Stimulated activated naive CD8-positive, alpha-beta T cell treated with anti-CD3 and anti-CD28 coated beads, Interleukin-15, amount 100 ng/mL, for 72 hours (primary cell): ENCODE results near the gene DRD1.
"Not testable (repeated sequence)": the region's sequence is repeated elsewhere in the genome, so short reads cannot be mapped to it uniquely, and the experiment has no call there.

Experiments
- ATAC-seq: fragments of 150-1000 bp; cut with Tn5 transposase; 2 replicates; pipeline ENCODE4 v1.10.0; 2021; ENCODE audit warnings: mild to moderate bottlenecking, moderate library complexity
- DNase-seq, 2 donors: peaks; one replicate each; pipeline ENCODE4 v3.0.0; 2021 to 2022
- H3K27ac Mint-ChIP-seq, 2 donors: one replicate each; pipeline ENCODE4 v1.8.0; 2022; ENCODE audit warnings: mild to moderate bottlenecking in 2 of 2, mixed read lengths in 2 of 2, moderate library complexity in 2 of 2
- H3K27me3 Mint-ChIP-seq: one replicate; pipeline ENCODE4 v1.8.0; 2022; ENCODE audit warnings: mixed read lengths
- H3K4me1 Mint-ChIP-seq: one replicate; pipeline ENCODE4 v1.8.0; 2022; ENCODE audit warnings: mild to moderate bottlenecking, mixed read lengths
- H3K4me3 Mint-ChIP-seq, 2 donors: one replicate each; pipeline ENCODE4 v1.8.0; 2022; ENCODE audit warnings: mild to moderate bottlenecking in 2 of 2, mixed read lengths in 2 of 2, moderate library complexity in 1 of 2
- H3K9me3 Mint-ChIP-seq, 2 donors: one replicate each; pipeline ENCODE4 v1.8.0; 2022; ENCODE audit warnings: mixed read lengths in 2 of 2

The DRD1 gene

DNA sequence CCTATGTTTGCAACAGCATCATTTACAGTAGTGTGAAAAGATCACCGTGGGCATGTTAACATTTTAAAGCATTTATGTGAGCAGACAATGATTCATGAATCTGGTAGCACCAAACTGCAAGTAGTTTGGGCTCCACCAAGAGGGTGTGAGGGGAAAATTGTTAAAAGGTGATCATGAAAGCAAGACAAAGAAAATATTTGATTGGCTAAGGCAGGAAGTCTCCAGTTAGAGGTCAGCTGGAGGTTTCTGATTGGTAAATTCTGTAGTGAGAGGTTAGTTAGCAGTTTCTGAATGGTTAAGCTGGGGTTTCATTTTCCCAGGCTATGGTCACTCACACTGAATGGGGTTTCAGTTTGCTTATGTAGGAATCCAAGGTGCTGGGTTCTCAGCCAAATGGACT lies 13.5 kb upstream of the DRD1 start:
- peak; percentile 96 for ATAC-seq
- H3K27me3 Mint-ChIP-seq = peaks cover 41% of the 10 kb centered on the region
- H3K27ac Mint-ChIP-seq = no peak overlapping the region

DNA sequence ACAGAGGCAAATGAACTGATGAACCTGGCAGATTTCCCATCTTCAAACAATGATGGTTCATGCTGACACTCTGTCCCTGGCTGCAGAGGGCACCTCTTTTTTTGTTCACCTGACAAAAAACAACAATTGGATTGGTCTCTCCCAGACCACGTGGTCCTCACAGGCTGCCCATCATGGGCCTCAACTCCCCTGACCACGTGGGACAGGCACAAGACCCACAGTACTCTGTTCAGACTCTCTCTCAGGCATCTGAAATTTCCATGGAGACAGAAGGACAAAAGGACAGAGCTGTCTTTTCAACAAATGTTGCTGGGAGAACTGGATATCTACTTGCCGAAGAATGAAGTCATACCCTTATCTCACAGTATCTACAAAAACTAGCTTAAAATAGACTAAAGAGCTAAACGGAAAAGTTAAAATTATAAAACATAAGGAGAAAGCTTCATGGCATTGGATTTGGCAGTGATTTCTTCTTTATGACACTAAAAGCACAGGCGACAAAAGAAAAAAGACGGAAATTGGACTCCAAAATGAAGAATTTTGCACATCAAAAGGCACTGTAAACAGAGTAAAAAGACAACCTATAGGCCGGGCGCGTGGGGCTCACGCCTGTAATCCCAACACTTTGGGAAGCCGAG lies 12.2 kb upstream of the DRD1 start:
- H3K4me3 Mint-ChIP-seq = no peak overlapping the region
- H3K9me3 Mint-ChIP-seq = no peaks in the 10 kb centered on the region
- no peak overlapping the region for H3K27ac Mint-ChIP-seq
- DNase-seq = no peak
- peaks cover 48% of the 10 kb centered on the region for H3K27me3 Mint-ChIP-seq
- H3K4me1 Mint-ChIP-seq = peaks cover 9% of the 10 kb centered on the region
- no peak for ATAC-seq

More for the DNA sequence above, 13.5 kb upstream of the DRD1 start:
- H3K4me3 Mint-ChIP-seq = no peak overlapping the region
- H3K9me3 Mint-ChIP-seq = no peaks in the 10 kb centered on the region
- peaks cover 9% of the 10 kb centered on the region for H3K4me1 Mint-ChIP-seq
- peak; percentile 4 to 45 for DNase-seq

DNA sequence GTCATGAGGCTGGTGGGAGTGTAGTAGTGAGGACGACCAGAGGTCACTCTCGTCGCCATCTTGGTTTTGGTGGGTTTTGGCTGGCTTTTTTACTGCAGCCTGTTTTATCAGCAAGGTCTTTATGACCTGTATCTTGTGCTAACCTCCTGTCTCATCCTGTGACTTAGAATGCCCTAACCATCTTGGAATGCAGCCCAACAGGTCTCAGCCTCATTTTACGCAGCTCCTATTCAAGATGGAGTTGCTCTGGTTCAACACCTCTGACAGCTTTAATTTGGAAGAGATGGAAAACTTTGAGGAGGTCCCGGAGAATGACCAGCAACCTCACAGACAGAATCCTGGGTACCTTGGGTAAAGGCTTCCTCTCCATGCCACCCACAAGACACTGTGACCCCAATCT lies 10.4 kb upstream of the DRD1 start:
- H3K4me3 Mint-ChIP-seq, H3K4me1 Mint-ChIP-seq, H3K27ac Mint-ChIP-seq, ATAC-seq, H3K9me3 Mint-ChIP-seq, DNase-seq: not testable (repeated sequence)
- peaks cover 65% of the 10 kb centered on the region for H3K27me3 Mint-ChIP-seq

DNA sequence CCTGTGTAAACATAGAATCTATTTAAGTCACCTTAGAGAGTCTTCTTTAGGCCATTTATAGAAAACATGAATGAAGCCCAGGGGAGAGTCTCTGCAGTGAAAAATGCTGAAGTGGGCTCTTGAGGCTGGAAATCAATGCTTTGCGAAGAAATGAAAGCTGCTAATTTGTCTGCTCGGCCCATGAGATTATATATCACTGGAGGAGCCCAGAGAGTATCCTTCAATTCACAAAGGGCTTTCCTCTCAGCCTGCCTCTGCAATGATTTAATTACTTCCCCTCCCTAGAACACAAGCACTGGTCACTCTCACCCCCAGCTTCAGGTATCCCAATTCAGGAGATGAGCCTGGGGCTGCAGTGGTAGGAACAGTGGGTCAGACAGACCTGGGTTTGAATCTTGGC lies 8.2 kb upstream of the DRD1 start:
- no peak overlapping the region for H3K27ac Mint-ChIP-seq
- no peak overlapping the region for H3K4me3 Mint-ChIP-seq
- H3K27me3 Mint-ChIP-seq = peaks cover 71% of the 10 kb centered on the region
- peaks cover 4% of the 10 kb centered on the region for H3K4me1 Mint-ChIP-seq
- no peak for ATAC-seq
- no peaks in the 10 kb centered on the region for H3K9me3 Mint-ChIP-seq
- no peak for DNase-seq

DNA sequence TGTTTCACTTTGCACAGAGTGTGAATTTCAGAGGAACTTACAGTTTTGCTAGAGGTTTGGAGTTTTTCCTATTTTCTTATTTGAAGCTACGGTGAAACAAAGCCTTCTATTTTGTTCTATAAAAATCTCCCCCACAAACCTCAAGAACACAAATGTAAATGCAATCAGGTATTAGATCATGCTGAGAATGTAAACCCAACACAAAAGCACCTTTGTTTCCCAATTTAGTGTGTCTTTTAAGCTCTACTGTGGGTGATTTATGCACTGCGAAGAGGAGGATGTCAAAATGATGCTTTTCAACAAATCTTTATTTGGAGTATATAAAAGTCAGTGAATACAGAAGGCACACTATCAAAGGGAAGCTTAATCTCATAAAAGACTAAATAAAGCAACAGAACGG lies 4.3 kb upstream of the DRD1 start:
- peaks cover 81% of the 10 kb centered on the region for H3K27me3 Mint-ChIP-seq
- ATAC-seq (no peak), DNase-seq (no peak)
- H3K4me3 Mint-ChIP-seq = no peak overlapping the region
- no peak overlapping the region for H3K27ac Mint-ChIP-seq
- peaks cover 18% of the 10 kb centered on the region for H3K4me1 Mint-ChIP-seq
- H3K9me3 Mint-ChIP-seq = no peaks in the 10 kb centered on the region

DNA sequence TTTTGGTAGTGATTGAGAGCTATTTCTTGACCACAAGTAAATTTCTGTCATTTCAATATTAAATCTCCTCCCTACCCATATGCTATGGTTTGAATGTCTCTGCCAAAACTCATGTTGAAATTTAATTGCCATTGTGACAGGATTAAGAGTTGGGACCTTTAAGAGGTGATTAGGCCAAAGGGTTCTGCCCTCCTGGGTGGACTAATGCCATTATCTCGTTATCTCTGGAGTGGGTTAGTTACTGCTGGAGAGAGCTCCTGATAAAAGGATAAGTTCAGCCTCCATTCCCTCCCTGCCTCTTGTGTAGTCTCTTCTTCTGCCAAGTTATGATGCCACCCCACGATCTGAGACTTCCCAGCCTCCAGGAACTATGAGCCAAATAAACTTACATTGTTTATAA lies 3.6 kb upstream of the DRD1 start:
- DNase-seq (no peak), ATAC-seq (no peak)
- Mint-ChIP-seq H3K9me3 (no peaks in the 10 kb centered on the region), H3K27ac (no peak overlapping the region), H3K27me3 (peaks cover 81% of the 10 kb centered on the region), H3K4me3 (no peak overlapping the region), H3K4me1 (peaks cover 19% of the 10 kb centered on the region)

DNA sequence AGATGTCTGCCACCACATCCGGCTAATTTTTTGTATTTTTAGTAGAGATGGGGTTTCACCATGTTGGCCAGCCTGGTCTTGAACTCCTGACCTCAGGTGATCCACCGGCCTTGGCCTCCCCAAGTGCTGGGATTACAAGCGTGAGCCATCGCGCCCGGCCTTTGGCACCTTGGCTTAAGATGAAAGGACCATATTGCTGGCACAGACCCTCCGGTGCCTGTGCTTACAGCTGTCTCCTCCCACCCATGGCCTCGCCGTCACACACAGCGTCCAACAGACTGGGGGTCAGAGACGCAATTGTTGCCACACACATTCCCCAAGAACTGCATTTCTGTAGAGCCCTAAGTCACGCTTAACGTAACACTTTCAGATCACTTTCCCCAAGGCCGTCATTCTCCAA lies 2.4 kb upstream of the DRD1 start:
- not testable (repeated sequence) for H3K9me3 Mint-ChIP-seq, ATAC-seq, DNase-seq, H3K4me3 Mint-ChIP-seq, H3K27ac Mint-ChIP-seq
- peaks cover 19% of the 10 kb centered on the region for H3K4me1 Mint-ChIP-seq
- H3K27me3 Mint-ChIP-seq = peaks cover 87% of the 10 kb centered on the region

DNA sequence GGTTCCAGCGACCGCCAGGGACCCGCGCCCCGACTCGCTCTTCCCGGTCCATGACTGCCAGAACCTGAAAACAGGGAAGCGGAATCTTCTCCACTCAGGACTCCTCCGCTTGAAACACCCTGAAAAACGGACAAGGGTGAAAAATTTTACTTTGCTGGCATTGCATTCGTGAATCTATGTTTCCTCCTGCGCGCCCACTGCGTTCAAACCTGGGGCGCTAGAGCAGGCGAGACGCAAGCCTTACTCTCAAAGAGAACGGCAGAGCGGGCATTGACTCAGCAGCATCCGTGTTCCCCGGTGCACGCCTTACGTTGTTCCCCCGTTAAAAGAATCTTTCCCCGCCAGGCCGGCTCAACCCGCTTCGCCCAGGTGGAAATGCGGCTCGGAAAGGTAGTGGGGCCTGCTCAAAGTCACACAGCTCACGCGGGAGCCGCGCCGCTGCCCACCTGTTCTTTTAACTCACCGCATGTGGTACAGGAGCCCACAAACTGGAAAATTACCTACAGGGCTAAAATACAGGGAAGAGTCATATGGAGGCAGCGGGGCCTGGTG lies 999 bp upstream of the DRD1 start:
- Mint-ChIP-seq H3K9me3 (no peaks in the 10 kb centered on the region), H3K4me1 (peaks cover 19% of the 10 kb centered on the region), H3K4me3 (peak overlapping the region; percentile 69 to 82), H3K27me3 (peaks cover 87% of the 10 kb centered on the region), H3K27ac (no peak overlapping the region)
- ATAC-seq (peak; percentile 5), DNase-seq (no peak)

DNA sequence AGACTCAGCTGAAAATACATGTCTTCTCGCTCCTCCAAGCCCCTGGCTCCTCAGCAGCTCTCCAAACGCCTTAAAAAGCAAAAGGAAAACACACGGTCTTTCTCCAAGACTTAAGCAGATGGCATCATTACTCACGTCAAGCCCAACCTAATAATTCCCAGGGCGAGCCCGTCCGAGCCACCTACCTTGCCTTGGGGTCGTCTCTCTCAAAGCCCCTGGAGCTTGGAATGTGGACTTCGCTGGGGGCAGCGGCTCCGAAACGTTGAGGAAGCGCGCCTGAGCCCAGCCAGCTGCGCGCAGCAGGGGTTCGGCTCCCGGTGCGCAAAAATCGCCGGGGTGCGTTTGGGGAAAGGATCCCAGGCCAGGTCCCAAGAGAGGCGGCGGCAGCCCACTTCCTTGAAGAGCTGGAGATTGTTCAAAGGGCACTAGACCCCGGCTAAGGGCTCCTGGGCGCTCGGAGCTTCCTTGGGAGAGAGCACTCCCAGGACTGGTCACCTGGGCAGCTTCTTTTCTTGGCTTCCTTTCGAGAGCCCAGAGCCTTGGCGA lies 395 bp downstream of the DRD1 start:
- no peak for ATAC-seq
- Mint-ChIP-seq H3K4me3 (peak overlapping the region in 1 of 2 donors; percentile 36), H3K9me3 (no peaks in the 10 kb centered on the region), H3K27me3 (peaks cover 84% of the 10 kb centered on the region), H3K4me1 (peaks cover 19% of the 10 kb centered on the region), H3K27ac (no peak overlapping the region)
- DNase-seq = no peak

DNA sequence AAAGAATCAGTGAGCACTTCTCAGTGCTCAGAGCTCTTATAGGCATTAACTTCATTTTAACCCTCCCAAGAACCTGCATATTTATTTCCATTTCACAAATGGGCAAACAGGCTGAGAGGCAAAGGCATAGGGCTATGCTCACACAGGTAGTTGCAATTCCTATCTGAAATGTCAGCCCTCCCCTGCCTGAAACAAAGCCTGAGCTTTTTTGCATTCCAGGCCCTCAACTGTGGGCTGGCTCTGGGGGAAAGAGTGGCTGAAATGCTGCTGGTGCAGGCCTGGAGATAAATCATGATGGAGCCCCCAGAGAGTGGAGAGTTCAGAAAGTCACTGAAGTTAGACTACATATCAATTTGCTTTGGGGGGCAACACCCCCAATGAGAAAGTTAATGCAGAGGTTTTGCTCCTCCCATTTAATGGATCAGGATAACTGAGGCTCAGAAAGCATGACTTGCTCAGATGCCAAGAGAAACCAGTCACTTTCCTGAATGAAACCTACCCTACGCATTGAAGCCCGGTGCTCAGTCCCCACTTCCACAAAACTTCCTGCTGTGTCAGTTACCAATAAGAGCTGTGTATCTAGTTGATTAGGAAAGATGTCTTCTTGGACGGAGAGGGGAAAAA lies 5.6 kb downstream of the DRD1 start:
- DNase-seq = no peak
- H3K27ac Mint-ChIP-seq = no peak overlapping the region
- H3K4me3 Mint-ChIP-seq = no peak overlapping the region
- H3K4me1 Mint-ChIP-seq = peaks cover 2% of the 10 kb centered on the region
- peaks cover 76% of the 10 kb centered on the region for H3K27me3 Mint-ChIP-seq
- no peaks in the 10 kb centered on the region for H3K9me3 Mint-ChIP-seq
- no peak for ATAC-seq

DNA sequence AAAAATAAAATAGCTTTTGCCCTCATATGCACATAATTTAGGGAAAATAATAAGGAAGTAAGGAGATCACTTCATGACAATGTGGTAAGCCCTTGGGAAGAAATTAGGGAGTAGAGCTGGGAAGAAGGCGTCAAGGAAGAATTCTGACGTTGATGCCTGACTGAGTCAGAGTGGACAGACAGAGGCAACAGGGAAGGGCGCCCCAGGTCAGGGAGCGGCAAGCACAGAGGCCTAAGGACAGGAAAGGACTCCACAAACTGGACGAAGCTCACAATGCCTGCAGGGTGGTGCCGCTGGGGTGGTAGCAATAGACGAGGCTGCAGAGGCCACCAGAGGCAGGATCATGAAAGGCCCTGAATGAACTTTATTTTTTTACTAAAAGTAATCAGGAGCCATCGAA lies 7.6 kb downstream of the DRD1 start:
- Mint-ChIP-seq H3K4me1 (no peaks in the 10 kb centered on the region), H3K27ac (no peak overlapping the region), H3K27me3 (peaks cover 56% of the 10 kb centered on the region), H3K4me3 (no peak overlapping the region), H3K9me3 (no peaks in the 10 kb centered on the region)
- DNase-seq (no peak), ATAC-seq (no peak)

DNA sequence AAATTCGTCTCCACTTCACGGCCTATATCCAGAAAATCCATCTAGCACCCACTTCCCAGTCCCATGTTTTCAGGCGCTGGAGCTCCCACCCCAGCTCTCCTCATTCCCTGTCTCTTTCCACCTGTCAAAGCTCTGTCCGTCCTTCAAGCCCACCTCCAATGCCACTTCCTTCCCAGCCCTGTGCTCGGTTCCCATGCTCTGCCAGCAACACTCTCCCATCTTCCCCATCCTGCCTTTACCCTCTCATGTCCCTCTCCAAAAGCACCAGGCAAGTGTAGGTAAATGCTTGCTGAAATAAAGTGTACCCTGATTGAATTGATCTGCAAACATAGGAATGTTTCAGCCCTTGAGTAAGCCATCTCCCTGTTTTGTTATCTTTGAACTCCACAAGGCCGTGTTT lies 9.2 kb downstream of the DRD1 start:
- no peak overlapping the region for H3K4me3 Mint-ChIP-seq
- H3K27ac Mint-ChIP-seq = no peak overlapping the region
- ATAC-seq = no peak
- H3K4me1 Mint-ChIP-seq = no peaks in the 10 kb centered on the region
- peaks cover 42% of the 10 kb centered on the region for H3K27me3 Mint-ChIP-seq
- DNase-seq = no peak
- H3K9me3 Mint-ChIP-seq = no peaks in the 10 kb centered on the region

DNA sequence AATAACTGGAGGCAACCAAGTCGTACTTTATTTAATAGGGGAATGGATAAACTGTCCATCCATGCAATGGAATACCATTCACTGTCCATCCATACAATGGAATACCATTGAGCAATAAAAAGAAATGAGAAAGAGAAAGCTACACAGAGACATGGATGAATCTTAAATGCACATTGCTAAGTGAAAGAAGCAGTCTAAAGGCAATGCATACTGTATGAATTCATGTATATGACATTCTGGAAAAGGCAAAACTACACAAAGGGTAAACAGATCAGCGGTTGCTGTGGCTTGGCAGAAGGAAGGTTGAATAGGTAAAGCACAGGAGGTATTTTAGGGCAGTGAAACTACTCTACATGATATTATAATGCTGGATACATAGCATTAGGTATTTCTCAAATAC lies 16.2 kb downstream of the DRD1 start:
- H3K27me3 Mint-ChIP-seq = peaks cover 29% of the 10 kb centered on the region
- DNase-seq (no peak), ATAC-seq (no peak)
- H3K4me1 Mint-ChIP-seq = no peaks in the 10 kb centered on the region
- no peaks in the 10 kb centered on the region for H3K9me3 Mint-ChIP-seq
- no peak overlapping the region for H3K4me3 Mint-ChIP-seq
- no peak overlapping the region for H3K27ac Mint-ChIP-seq

DNA sequence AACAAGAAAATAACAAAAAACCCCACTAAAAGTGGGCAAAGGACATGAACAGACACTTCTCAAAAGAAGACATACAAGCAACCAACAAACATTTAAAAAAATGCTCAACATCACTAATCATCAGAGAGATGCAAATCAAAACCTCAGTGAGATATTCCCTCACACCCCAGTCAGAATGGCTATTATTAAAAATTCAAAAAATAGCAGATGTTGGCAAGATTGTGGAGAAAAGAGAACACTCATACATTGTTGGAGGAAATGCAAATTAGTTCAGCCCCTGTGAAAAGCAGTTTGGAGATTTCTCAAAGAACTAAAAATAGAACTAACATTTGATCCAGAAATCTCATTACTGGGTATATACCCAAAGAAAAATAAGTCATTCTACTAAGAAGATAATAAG lies 19.4 kb downstream of the DRD1 start:
- not testable (repeated sequence) for DNase-seq, H3K4me3 Mint-ChIP-seq, H3K4me1 Mint-ChIP-seq, H3K27ac Mint-ChIP-seq, H3K9me3 Mint-ChIP-seq, ATAC-seq
- H3K27me3 Mint-ChIP-seq = peaks cover 36% of the 10 kb centered on the region

DNA sequence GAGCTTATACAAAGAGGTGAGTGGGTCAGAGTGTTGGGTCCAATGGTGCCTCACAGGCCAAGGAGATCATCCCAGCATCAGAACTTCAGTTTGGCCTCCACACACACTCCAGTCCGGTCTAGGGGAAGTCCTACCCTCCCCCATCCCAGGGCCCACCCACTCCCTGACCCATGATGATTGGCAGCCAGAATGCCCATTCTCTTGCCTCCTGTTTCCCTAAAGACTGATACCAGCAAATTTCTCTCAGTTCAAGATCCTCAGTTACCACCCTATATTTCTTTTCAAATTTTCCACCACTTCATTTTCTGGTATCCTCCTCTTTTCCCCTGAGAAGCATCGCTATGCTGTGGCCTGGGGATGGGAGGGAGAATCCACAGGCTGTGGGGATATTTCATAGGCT lies 21.9 kb downstream of the DRD1 start:
- Mint-ChIP-seq H3K27ac (no peak overlapping the region), H3K4me3 (no peak overlapping the region), H3K4me1 (no peaks in the 10 kb centered on the region), H3K9me3 (no peaks in the 10 kb centered on the region), H3K27me3 (peaks cover 40% of the 10 kb centered on the region)
- DNase-seq = no peak
- ATAC-seq = no peak

DNA sequence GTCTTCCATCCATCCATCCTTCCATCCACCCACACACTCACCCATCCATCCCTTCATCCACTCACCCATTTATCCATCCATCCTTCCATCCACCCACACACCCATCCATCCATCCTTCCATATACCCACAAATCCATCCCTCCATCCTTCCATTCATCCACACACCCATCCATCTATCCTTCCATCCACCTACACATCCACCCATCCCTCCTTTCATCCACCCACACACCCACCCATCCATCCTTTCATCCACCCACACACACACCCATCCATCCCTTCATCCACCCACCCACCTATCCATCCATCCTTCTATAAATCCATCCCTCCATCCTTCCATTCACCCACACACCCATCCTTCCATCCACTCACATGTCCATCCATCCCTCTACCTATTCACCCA lies 23.6 kb downstream of the DRD1 start:
- H3K27ac Mint-ChIP-seq = no peak overlapping the region
- DNase-seq = no peak
- H3K27me3 Mint-ChIP-seq = peaks cover 47% of the 10 kb centered on the region
- no peaks in the 10 kb centered on the region for H3K4me1 Mint-ChIP-seq
- H3K4me3 Mint-ChIP-seq = no peak overlapping the region
- H3K9me3 Mint-ChIP-seq = peaks cover 4 to 5% of the 10 kb centered on the region in 2 donors
- no peak for ATAC-seq
